ENCODE measurements around the gene KDSR.

GRCh38 chr18:63320975-63321265, 46.1 kb downstream of the KDSR start:
- TF ChIP-seq CTCF (IDR thresholded peaks at IDR 0.05; ENCODE audit: insufficient read depth, low read length) (no peak), REST (IDR thresholded peaks at IDR 0.05; ENCODE audit: insufficient replicate concordance, low read depth) (no peak)

Measured in HL-60 (cell line).